AG04450 (cell line): Measurements from ENCODE around the gene SNED1. TPM values are rescaled to one million over a fixed set of nuclear protein-coding genes. Genes with fewer than 3 reads are reported as not detected.

ENCODE experiments used
- CTCF ChIA-PET: fragments of 300-600, 350-600 bp; formaldehyde crosslinking; extraction: SDS; loops from one replicate; lab custom pipeline; 2022; ENCODE audit warnings: antibody characterized with exemption, inconsistent platforms; lab: Charles Lee
- POLR2A ChIA-PET: fragments of 350-600 bp; formaldehyde crosslinking; extraction: SDS; loops from one replicate; lab custom pipeline; 2021; ENCODE audit warnings: antibody characterized with exemption, inconsistent platforms; lab: Yijun Ruan, JAX
- DNase-seq: peaks from one replicate; pipeline ENCODE4 v3.0.0-alpha.2; 2011; ENCODE audit warnings: low read depth, low spot score
- H3K27ac ChIP-seq: one replicate; pipeline ENCODE4 v1.5.1; 2012; ENCODE audit warnings: low read depth, low read length, control low read depth
- H3K27me3 ChIP-seq: one replicate; pipeline ENCODE4 v1.6.0; 2012; ENCODE audit warnings: low read length; ENCODE audit not compliant: control insufficient read depth, insufficient read depth
- H3K4me3 ChIP-seq: 2 replicates; pipeline ENCODE4 v1.5.1; 2011; ENCODE audit warnings: mild to moderate bottlenecking, low read depth, low read length, control low read depth
- H3K9me3 ChIP-seq: 2 replicates; pipeline ENCODE4 v1.5.1; 2012; ENCODE audit warnings: low read length; ENCODE audit not compliant: control insufficient read depth, insufficient read depth
- polyA plus RNA-seq: library from polyadenylated mRNA; depleted of rRNA; stranded (reverse); fragments of >200 nt; gene quantifications from 2 replicates; pipeline ENCODE4 v1.2.3, GENCODE V29; 2011
- TF ChIP-seq, protein P1 (sequence below): IDR thresholded peaks from 2 replicates; pipeline ENCODE4 v1.5.1; 2011; ENCODE audit warnings: low read depth, low read length, control low read depth, inconsistent platforms

SNED1 gene
- polyA plus RNA-seq, 1 experiment: 1.6 TPM

DNA sequence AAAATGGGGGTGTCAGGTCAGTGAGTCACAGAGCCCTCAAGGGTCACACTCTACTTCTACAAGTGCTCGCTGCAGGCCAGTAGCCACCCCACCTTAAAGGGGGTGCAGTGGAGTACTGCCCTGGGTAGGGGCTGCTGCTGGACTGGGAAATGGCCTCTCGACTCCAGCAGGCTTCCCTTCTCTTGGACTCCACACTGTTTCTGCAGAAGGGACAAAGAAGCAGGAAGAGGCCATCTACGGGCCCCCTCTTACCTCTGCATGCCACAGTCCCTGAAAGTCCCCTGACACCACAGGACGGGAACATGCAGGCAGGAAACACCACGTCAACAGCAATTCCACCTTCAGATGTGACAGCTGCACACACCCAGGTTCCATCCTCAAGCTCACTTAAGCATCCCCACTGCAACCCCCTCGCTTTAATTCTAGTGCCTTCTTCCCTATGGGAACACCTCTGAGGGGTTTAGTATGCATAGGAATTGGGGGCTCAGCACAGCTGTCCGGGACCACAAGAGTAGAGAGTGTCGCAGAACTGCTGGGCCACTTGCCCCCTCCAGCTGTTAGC lies 22.3 kb downstream of the SNED1 start:
- H3K27me3 ChIP-seq: no peaks in the 10 kb centered on the region
- ChIA-PET CTCF (interaction anchor here (1.5 kb wide), 1 partner anchor 11 kb away, joined by 3 read pairs; no protein-coding TSS in a partner anchor), POLR2A (no interaction called here)
- H3K27ac ChIP-seq: no peak overlapping the region
- H3K4me3 ChIP-seq: no peak overlapping the region
- DNase-seq: no peak
- peaks cover 15% of the 10 kb centered on the region for H3K9me3 ChIP-seq
- TF ChIP-seq, protein P1, sequence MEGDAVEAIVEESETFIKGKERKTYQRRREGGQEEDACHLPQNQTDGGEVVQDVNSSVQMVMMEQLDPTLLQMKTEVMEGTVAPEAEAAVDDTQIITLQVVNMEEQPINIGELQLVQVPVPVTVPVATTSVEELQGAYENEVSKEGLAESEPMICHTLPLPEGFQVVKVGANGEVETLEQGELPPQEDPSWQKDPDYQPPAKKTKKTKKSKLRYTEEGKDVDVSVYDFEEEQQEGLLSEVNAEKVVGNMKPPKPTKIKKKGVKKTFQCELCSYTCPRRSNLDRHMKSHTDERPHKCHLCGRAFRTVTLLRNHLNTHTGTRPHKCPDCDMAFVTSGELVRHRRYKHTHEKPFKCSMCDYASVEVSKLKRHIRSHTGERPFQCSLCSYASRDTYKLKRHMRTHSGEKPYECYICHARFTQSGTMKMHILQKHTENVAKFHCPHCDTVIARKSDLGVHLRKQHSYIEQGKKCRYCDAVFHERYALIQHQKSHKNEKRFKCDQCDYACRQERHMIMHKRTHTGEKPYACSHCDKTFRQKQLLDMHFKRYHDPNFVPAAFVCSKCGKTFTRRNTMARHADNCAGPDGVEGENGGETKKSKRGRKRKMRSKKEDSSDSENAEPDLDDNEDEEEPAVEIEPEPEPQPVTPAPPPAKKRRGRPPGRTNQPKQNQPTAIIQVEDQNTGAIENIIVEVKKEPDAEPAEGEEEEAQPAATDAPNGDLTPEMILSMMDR: no peak

DNA sequence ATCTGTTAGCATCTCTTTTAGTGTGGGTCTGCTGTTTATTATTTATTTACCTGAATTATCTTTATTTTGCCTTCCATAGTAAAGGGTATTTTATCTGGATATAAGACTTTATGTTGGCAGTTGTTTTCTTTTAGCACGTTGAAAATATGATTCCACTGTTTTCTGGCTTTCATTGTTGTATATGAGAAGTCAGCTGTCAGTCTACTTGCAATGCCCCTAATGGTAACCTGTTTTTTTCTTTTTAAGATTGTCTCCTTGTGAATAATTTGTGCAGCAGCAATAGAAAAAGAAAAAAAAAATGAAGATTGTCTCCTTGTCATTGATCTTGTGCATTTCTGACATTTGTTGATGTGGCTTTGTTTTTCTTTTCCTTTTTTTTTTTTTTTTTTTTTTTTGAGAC lies 27.2 kb downstream of the SNED1 start:
- Histone ChIP-seq H3K4me3 (no peak overlapping the region), H3K9me3 (peaks cover 20% of the 10 kb centered on the region), H3K27ac (no peak overlapping the region), H3K27me3 (no peaks in the 10 kb centered on the region)
- TF ChIP-seq, protein P1: no peak
- ChIA-PET CTCF (no interaction called here), POLR2A (no interaction called here)
- DNase-seq: no peak

DNA sequence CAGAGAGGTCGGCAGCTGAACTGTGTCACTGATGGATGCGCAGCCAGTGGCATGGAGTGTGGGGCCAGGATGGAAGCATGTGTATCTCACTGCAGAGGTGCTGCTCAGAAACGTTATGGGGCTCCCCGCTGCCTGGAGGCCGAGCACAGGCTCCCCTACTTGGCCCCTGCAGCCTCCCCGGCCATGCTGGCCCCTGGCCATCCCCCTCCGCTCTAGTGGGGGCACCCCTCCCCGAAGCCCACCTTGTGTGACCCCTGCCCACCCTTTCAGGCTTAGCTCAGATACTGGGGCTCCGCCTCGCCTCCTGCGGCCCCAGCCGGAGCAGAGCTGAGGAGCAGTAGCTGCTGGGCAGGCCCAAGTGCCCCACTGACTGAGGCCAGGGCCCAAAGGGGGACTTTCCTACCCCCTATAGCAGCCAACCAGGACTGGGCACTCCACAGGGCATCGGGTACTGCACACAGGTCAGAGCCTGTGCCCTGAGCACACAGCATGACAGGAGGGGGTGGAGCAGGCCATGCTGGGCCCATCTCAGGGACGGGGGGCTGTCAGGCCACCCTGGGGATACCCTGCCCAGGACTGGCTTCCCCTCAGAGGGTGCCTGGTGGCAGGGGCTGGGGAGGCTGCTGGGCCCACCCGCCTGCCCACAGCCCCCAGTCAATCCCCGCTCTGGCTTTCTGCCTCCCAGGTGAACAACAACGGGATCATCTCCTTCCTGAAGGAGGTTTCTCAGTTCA lies 31.3 kb downstream of the SNED1 start:
- Histone ChIP-seq H3K27me3 (no peaks in the 10 kb centered on the region), H3K27ac (no peak overlapping the region), H3K9me3 (peaks cover 17% of the 10 kb centered on the region), H3K4me3 (no peak overlapping the region)
- DNase-seq: no peak
- CTCF ChIA-PET: no interaction called here
- POLR2A ChIA-PET: no interaction called here
- TF ChIP-seq, protein P1: no peak

DNA sequence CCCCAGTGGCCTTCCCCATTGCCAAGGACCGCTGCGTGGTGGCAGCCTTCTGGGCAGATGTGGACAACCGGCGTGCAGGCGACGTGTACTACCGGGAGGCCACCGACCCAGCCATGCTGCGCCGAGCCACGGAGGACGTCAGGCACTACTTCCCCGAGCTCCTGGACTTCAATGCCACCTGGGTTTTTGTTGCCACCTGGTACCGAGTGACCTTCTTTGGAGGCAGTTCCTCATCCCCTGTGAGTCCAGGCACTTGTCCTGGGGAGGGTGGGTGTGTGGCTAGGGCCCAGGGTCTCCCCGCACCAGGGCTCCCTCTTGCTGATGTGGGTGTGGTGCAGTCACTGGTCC lies 31.9 kb downstream of the SNED1 start:
- no peak for DNase-seq
- Histone ChIP-seq H3K27ac (no peak overlapping the region), H3K27me3 (no peaks in the 10 kb centered on the region), H3K4me3 (no peak overlapping the region), H3K9me3 (peaks cover 14% of the 10 kb centered on the region)
- CTCF ChIA-PET: no interaction called here
- POLR2A ChIA-PET: no interaction called here
- TF ChIP-seq, protein P1: no peak

DNA sequence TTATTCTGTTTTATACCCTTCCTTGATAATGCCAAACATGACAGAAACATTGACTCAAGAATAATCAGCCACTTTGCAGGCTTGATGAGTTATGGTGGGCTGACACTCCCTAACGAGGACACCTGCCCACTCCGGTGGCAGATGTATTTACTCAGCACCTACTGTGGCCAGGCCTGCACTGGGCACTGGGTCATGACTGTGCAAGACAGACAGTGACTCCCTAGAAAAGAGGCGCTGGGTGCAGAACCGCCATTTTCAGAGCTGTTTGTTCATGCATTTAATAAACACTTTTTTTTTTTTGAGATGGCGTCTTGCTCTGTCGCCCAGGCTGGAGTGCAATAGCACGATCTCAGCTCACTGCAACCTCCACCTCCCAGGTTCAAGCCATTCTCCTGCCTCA lies 32.5 kb downstream of the SNED1 start:
- CTCF ChIA-PET: no interaction called here
- no peak overlapping the region for H3K4me3 ChIP-seq

More for the DNA sequence above, 32.5 kb downstream of the SNED1 start:
- Histone ChIP-seq H3K27ac (no peak overlapping the region), H3K27me3 (no peaks in the 10 kb centered on the region), H3K9me3 (peaks cover 13% of the 10 kb centered on the region)
- no peak for DNase-seq
- POLR2A ChIA-PET: no interaction called here
- TF ChIP-seq, protein P1: no peak
